B cell (primary cell): ENCODE results near the gene SPOCK1. TPM values are rescaled to one million over a fixed set of nuclear protein-coding genes. Genes with fewer than 3 reads are reported as not detected.

Source experiments
- ATAC-seq: fragments of 200-7000 bp; cut with Tn5 transposase; one replicate; pipeline ENCODE4 v1.10.0; 2021; ENCODE audit warnings: low read depth, mild to moderate bottlenecking, moderate number of reproducible peaks, moderate library complexity
- CTCF ChIA-PET: fragments of 350-600 bp; sonication (Branson Sonifier 250); formaldehyde crosslinking; loops from one replicate; lab custom pipeline; 2021; ENCODE audit warnings: antibody characterized with exemption, inconsistent platforms; lab: Charles Lee
- POLR2A ChIA-PET: fragments of 350-600 bp; sonication (Branson Sonifier 250); formaldehyde crosslinking; loops from one replicate; lab custom pipeline; 2021; ENCODE audit warnings: antibody characterized with exemption; lab: Charles Lee
- DNase-seq: peaks from one replicate; pipeline ENCODE4 v3.0.0; 2013
- H2AFZ ChIP-seq: 2 replicates; pipeline ENCODE4 v1.6.1; 2012; ENCODE audit warnings: mild to moderate bottlenecking, low read depth, low read length; ENCODE audit not compliant: insufficient read depth, poor library complexity, severe bottlenecking
- H3K27ac ChIP-seq, 2 donors: 1 replicate in 1 of 2; 2 replicates in 1 of 2; pipeline ENCODE4 v1.5.1; 2012 to 2013; ENCODE audit warnings: low read length in 2 of 2, mild to moderate bottlenecking in 2 of 2, moderate library complexity in 1 of 2
- H3K27me3 ChIP-seq, 4 experiments: fragments of 200-600 bp in 1 of 4; sonication (generic) in 1 of 4; replicated peaks in 1 of 4; 1 replicate in 2 of 4; 2 replicates in 2 of 4; pipeline versions ENCODE4 v1.6.1 to v1.7.0; 2013 to 2016; ENCODE audit warnings: low read length in 3 of 4, mild to moderate bottlenecking in 2 of 4, mixed read lengths in 1 of 4, moderate library complexity in 1 of 4; ENCODE audit not compliant: insufficient read depth in 4 of 4, control insufficient read depth in 3 of 4; ENCODE audit errors: control extremely low read depth in 1 of 4
- H3K36me3 ChIP-seq, 2 experiments: replicated peaks in 1 of 2; 1 replicate in 1 of 2; 2 replicates in 1 of 2; pipeline versions ENCODE4 v1.6.1 to v1.7.1; 2013; ENCODE audit warnings: low read length in 1 of 2; ENCODE audit not compliant: insufficient read depth in 2 of 2, control insufficient read depth in 1 of 2; ENCODE audit errors: control extremely low read depth in 1 of 2, extremely low read depth in 1 of 2
- H3K4me1 ChIP-seq, 2 donors: fragments of 200-600 bp in 1 of 2; sonication (generic) in 1 of 2; 1 replicate in 1 of 2; 2 replicates in 1 of 2; pipeline versions ENCODE4 v1.5.1 to v1.6.1; 2013 to 2017; ENCODE audit warnings: low read length in 2 of 2; ENCODE audit not compliant: control insufficient read depth in 2 of 2, insufficient read depth in 2 of 2
- H3K4me2 ChIP-seq: replicated peaks from 2 replicates; pipeline ENCODE3; 2012; ENCODE audit warnings: mild to moderate bottlenecking, low read depth, low read length; ENCODE audit not compliant: poor library complexity, severe bottlenecking
- H3K4me3 ChIP-seq, 5 experiments: fragments of 200-600 bp in 1 of 5; sonication (generic) in 1 of 5; 1 replicate in 3 of 5; 2 replicates in 2 of 5; pipeline versions ENCODE4 v1.5.1 to v1.7.0; 2011 to 2016; ENCODE audit warnings: low read length in 4 of 5, mild to moderate bottlenecking in 4 of 5, low read depth in 2 of 5, control low read depth in 1 of 5, moderate library complexity in 1 of 5; ENCODE audit not compliant: insufficient read depth in 1 of 5; ENCODE audit errors: control extremely low read depth in 1 of 5, extremely low read depth in 1 of 5
- H3K79me2 ChIP-seq: fragments of 200-600 bp; sonication (generic); one replicate; pipeline ENCODE4 v1.6.0; 2016; ENCODE audit warnings: low read length; ENCODE audit not compliant: control insufficient read depth, insufficient read depth
- H3K9ac ChIP-seq: fragments of 200-600 bp; sonication (generic); 2 replicates; pipeline ENCODE4 v1.6.1; 2017; ENCODE audit warnings: mild to moderate bottlenecking, low read length, moderate library complexity
- H3K9me3 ChIP-seq, 3 donors: one replicate each; pipeline versions ENCODE4 v1.6.1 to v1.7.1; 2013; ENCODE audit warnings: low read length in 2 of 3; ENCODE audit not compliant: control insufficient read depth in 2 of 3, insufficient read depth in 1 of 3; ENCODE audit errors: control extremely low read depth in 1 of 3
- H4K20me1 ChIP-seq: 2 replicates; pipeline ENCODE4 v1.6.0; 2012; ENCODE audit warnings: mild to moderate bottlenecking, low read length; ENCODE audit not compliant: insufficient read depth, control insufficient read depth, poor library complexity, severe bottlenecking
- H3K27ac Mint-ChIP-seq: one replicate; pipeline ENCODE4 v1.8.0; 2021; ENCODE audit warnings: mixed read lengths
- H3K27me3 Mint-ChIP-seq: one replicate; pipeline ENCODE4 v1.8.0; 2021; ENCODE audit warnings: mixed read lengths
- H3K4me1 Mint-ChIP-seq: one replicate; pipeline ENCODE4 v1.8.0; 2021; ENCODE audit warnings: mixed read lengths
- H3K4me3 Mint-ChIP-seq: one replicate; pipeline ENCODE4 v1.8.0; 2021; ENCODE audit warnings: mixed read lengths
- H3K9me3 Mint-ChIP-seq: one replicate; pipeline ENCODE4 v1.8.0; 2022; ENCODE audit warnings: mixed read lengths; ENCODE audit not compliant: insufficient read depth
- CTCF ChIP-seq: fragments of 200-600 bp; IDR thresholded peaks from one replicate; pipeline ENCODE4 v1.8.0; 2022; ENCODE audit warnings: antibody characterized with exemption, mild to moderate bottlenecking
- EZH2 ChIP-seq: IDR thresholded peaks from 2 replicates; pipeline ENCODE4 v1.6.1; 2012; ENCODE audit warnings: borderline replicate concordance, low read depth, mild to moderate bottlenecking, moderate library complexity, low read length; ENCODE audit not compliant: insufficient read depth, poor library complexity, severe bottlenecking
- whole genome bisulfite sequencing: methylation state at CpG from one replicate; pipeline ENCODE4 v1.1.5; 2013; ENCODE audit warnings: missing lambda C conversion rate; ENCODE audit not compliant: insufficient coverage; 5-methylcytosine and 5-hydroxymethylcytosine counted together
- intact Hi-C: fragments of 100-400 bp; cut with micrococcal nuclease; formaldehyde crosslinking; loops from one replicate; pipeline ENCODE4 v1.10.0; 2022
- polyA plus RNA-seq: library from polyadenylated mRNA; depleted of rRNA; stranded (reverse); fragments of >200 nt; gene quantifications from 2 replicates; pipeline ENCODE4 v1.2.3, GENCODE V29; 2012
- total RNA-seq, 2 donors: library from RNA; stranded (reverse); fragments of 120-200 nt in 1 of 2; gene quantifications; 1 replicate in 1 of 2; 2 replicates in 1 of 2; pipeline versions ENCODE4 v1.2.3 to v1.2.4, GENCODE V29; 2013 to 2022

The SPOCK1 gene
- total and polyA plus RNA-seq, 2 donors (not counting 1 experiment from before 2014, with no cell fraction given): not detected

DNA sequence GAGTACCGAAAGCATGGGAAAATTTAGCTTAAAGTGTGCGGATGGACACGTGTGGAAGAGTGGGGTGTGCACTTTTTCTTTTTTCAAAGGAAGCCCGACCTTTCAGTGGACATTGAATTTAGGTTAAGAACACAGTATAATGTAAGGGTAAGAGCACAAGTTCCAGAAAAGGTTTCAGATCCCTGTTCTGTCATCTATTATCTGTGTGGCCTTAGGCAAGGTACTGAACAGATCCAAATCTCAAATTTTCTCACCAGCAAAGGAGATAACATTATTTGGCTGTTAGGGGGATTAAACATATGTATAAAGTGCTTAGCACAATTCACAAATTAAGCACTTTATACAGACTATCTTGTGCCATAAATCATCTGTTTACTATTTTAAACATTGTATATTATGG lies 441.0 kb downstream of the SPOCK1 start:
- Histone ChIP-seq H3K79me2 (no peaks in the 10 kb centered on the region), H4K20me1 (no peaks in the 10 kb centered on the region), H3K36me3 (no peaks in the 10 kb centered on the region), H2AFZ (no peak overlapping the region), H3K27me3 (no peaks in the 10 kb centered on the region), H3K4me1 (no peaks in the 10 kb centered on the region), H3K9ac (no peak overlapping the region), H3K4me2 (no peak overlapping the region), H3K27ac (no peak overlapping the region), H3K9me3 (no peaks in the 10 kb centered on the region), H3K4me3 (no peak overlapping the region)
- Mint-ChIP-seq H3K27ac (no peak overlapping the region), H3K9me3 (no peaks in the 10 kb centered on the region), H3K27me3 (peaks cover 4% of the 10 kb centered on the region), H3K4me3 (no peak overlapping the region), H3K4me1 (no peaks in the 10 kb centered on the region)
- CTCF ChIA-PET: no interaction called here
- intact Hi-C loops: no loop called here
- ATAC-seq: no peak
- DNase-seq: no peak
- POLR2A ChIA-PET: no interaction called here
- TF ChIP-seq EZH2: no peak
- 98% methylated on average over 4 of the region's 4 CpGs for WGBS

GRCh38 chr5:137056676-137057075 lies 442.4 kb downstream of the SPOCK1 start:
- CTCF ChIA-PET: no interaction called here
- POLR2A ChIA-PET: no interaction called here
- Mint-ChIP-seq H3K27me3 (peaks cover 4% of the 10 kb centered on the region), H3K27ac (no peak overlapping the region), H3K4me3 (no peak overlapping the region), H3K9me3 (no peaks in the 10 kb centered on the region), H3K4me1 (no peaks in the 10 kb centered on the region)
- H3K27me3 ChIP-seq: no peaks in the 10 kb centered on the region
- H3K36me3 ChIP-seq: no peaks in the 10 kb centered on the region
- H3K27ac ChIP-seq: no peak overlapping the region
- 94% methylated on average over 2 of the region's 2 CpGs for WGBS
- H3K4me1 ChIP-seq: no peaks in the 10 kb centered on the region
- no peak overlapping the region for H3K4me3 ChIP-seq
- H3K4me2 ChIP-seq: no peak overlapping the region
- no peak for TF ChIP-seq CTCF
- no peak for TF ChIP-seq EZH2
- no peak overlapping the region for H2AFZ ChIP-seq
- H3K9me3 ChIP-seq: no peaks in the 10 kb centered on the region
- no peak for DNase-seq
- H4K20me1 ChIP-seq: no peaks in the 10 kb centered on the region
- intact Hi-C loops: no loop called here
- ATAC-seq: no peak
- no peaks in the 10 kb centered on the region for H3K79me2 ChIP-seq
- no peak overlapping the region for H3K9ac ChIP-seq
